Loucy (cell line): ENCODE data around the gene RAPGEF5.

Source experiments
- CTCF ChIP-seq: fragments of 200-600 bp; sonication (generic); conservative IDR thresholded peaks from 2 replicates; pipeline ENCODE4 v1.5.1; 2014; ENCODE audit warnings: mild to moderate bottlenecking, antibody characterized with exemption, low read length
- EZH2phosphoT487 ChIP-seq: fragments of 200-600 bp; IDR thresholded peaks from 2 replicates; pipeline ENCODE4 v1.6.1; 2018; ENCODE audit warnings: antibody characterized with exemption, mild to moderate bottlenecking, moderate library complexity, borderline replicate concordance

DNA sequence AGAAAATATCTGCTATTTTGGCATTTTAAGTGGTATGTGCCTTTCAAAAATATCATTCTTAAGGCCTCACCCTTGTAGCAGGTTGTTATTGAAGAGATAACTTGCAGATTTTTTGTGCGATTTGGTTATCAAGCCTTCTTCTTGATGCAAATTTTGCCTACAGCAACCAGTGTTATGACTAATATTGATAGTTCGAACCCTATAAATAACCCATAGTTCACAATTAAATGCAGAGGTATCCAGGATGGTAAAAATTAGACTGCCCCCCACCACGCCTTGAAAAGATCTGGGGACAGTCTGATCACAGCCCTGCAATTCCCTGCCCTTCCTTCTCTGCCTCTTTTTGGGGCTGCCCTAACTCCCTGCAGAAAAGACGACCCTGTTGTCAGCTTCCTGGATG lies 28.4 kb upstream of the RAPGEF5 start:
- TF ChIP-seq CTCF (no peak), EZH2phosphoT487 (no peak)
